HG02610 (cell line): ENCODE results near the gene KNL1.
"Not testable (repeated sequence)": the region's sequence is repeated elsewhere in the genome, so short reads cannot be mapped to it uniquely, and the experiment has no call there.

Experiments
- ATAC-seq: cut with Tn5 transposase; IDR thresholded peaks from one replicate; pipeline ENCODE4 v1.9.1; 2021; ENCODE audit warnings: mild to moderate bottlenecking, moderate library complexity; ENCODE audit not compliant: unreplicated experiment

KNL1 gene

DNA sequence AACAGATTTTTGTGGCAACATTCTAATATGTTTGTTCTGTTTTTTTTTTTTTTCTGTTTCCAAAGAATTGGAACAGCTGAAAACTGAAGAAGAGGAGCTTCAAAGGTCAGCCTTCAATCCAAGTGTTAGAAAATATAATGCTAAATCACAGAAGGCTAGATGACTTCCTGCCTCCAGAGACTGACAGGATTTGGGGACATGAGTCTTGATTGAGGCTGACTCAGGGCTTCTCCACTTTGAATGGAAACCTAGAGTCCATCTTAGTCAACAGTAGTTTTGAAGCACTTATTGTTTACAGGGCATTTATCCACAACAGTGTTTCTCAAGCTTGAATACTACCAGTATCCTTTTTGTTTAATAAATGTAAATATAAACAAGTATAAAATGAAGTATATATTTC lies 56.4 kb downstream of the KNL1 start:
- no peak for ATAC-seq

DNA sequence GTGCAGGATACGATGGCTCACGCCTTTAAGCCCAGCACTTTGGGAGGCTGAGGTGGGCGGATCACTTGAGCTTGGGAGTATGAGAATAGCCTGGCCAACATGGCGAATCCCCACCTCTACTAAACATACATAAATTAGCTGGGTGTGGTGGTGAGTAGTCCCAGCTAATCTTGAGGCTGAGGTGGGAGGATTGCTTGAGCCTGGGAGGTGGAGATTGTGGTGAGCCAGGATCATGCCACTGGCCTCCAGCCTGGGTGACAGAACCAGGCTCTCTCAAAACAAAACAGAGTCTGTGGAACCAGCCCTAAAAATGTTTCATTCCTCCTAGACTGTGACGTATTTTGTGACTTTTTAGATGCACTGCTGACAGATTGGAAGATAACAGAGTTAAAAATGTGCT lies 66.6 kb downstream of the KNL1 start:
- ATAC-seq, result no peak

DNA sequence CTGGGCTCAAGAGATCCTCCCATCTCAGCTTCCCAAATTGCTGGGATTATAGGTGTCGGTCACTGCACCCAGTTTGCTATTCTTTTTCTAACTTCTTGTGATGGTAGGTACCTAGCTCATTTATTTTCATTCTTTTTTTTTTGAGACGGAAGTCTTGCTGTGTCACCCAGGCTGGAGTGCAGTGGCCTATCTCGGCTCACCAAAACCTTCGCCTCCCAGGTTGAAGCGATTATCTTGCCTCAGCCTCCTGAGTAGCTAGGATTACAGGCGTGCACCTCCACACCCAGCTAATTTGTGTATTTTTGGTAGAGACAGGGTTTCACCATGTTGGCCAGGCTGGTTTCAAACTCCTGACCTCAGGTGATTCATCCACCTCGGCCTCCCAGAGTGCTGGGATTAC lies 70.9 kb downstream of the KNL1 start:
- no peak for ATAC-seq

DNA sequence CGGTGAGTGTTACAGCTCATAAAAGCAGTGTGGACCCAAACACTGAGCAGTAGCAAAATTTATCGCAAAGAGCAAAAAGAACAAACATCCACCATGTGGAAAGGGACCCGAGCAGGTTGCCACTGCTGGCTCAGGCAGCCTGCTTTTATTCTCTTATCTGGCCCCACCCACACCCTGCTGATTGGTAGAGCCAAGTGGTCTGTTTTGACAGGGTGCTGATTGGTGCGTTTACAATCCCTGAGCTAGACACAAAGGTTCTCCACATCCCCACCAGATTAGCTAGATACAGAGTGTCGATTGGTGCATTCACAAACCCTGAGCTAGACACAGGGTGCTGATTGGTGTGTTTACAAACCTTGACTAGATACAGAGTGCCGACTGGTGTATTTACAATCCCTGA lies 82.2 kb downstream of the KNL1 start:
- not testable (repeated sequence) for ATAC-seq

DNA sequence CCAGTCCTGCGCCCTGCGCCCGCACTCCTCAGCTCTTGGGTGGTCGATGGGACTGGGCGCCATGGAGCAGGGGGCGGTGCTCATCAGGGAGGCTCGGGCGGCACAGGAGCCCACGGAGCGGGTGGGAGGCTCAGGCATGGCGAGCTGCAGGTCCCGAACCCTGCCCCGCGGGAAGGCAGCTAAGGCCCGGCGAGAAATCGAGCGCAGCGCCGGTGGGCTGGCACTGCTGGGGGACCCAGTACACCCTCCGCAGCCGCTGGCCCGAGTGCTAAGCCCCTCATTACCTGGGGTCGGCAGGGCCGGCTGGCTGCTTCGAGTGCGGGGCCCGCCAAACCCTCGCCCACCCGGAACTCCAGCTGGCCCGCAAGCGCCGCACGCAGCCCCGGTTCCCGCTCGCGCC lies 82.9 kb downstream of the KNL1 start:
- ATAC-seq, result not testable (repeated sequence)

- ATAC-seq, result no peak
Observed at GRCh38 chr15:40680151-40680550, 86.1 kb downstream of the KNL1 start.

DNA sequence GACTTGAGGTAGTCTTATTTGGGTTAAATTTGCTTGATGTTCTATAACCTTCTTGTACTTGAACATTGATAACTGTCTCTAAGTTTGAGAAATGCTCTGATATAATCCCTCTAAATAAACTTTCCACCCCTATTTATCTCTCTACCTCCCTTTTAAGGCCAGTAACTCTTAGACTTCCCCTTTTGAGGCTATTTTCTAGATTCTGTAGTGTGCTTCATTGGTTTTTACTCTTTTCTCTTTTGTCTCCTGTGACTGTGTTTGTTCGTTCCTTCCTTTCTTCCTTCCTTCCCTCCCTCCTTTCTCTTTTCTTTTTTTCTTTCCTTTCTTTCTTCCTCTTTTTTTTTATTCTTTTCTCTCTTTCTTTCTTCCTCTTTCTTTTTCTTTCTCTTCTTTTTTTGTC lies 86.9 kb downstream of the KNL1 start:
- not testable (repeated sequence) for ATAC-seq

DNA sequence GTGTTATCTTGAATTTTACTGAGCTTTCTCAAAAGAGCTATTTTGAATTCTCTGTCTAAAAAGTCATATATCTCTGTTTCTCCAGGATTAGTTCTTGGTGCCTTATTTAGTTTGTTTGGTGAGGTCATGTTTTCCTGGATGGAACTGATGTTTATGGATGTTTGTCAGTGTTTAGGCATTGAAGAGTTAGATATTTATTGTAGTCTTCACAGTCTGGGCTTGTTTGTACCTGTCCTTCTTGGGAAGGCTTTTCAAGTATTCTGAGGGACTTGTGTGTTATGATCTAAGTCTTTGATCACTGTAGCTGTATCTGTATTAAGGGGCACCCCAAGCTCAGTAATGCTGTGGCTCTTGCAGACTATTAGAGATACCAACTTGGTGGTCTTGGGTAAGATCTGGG lies 90.3 kb downstream of the KNL1 start:
- no peak for ATAC-seq

DNA sequence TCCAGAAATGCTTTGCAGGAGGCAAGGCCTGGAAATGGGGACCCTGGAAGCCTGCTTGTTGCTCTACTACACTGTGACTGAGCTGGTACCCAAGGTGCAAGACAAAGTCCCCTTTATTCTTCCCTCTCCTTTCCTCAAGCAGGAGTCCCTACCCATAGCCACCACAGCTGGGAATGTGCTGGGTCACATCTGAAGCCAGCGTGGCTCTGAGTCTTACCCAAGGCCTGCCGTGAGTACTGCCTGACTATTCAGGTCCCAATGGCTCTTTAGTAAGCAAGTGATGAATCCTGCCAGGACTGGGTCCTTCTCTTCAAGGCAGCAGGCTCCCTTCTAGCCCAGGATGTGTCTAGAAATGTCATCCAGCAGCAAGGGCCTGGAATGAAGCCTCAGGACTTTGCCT lies 91.3 kb downstream of the KNL1 start:
- ATAC-seq, result no peak

GRCh38 chr15:40688932-40689799 lies 95.1 kb downstream of the KNL1 start:
- no peak for ATAC-seq

- no peak for ATAC-seq
Observed at GRCh38 chr15:40691737-40692136, 97.7 kb downstream of the KNL1 start.

DNA sequence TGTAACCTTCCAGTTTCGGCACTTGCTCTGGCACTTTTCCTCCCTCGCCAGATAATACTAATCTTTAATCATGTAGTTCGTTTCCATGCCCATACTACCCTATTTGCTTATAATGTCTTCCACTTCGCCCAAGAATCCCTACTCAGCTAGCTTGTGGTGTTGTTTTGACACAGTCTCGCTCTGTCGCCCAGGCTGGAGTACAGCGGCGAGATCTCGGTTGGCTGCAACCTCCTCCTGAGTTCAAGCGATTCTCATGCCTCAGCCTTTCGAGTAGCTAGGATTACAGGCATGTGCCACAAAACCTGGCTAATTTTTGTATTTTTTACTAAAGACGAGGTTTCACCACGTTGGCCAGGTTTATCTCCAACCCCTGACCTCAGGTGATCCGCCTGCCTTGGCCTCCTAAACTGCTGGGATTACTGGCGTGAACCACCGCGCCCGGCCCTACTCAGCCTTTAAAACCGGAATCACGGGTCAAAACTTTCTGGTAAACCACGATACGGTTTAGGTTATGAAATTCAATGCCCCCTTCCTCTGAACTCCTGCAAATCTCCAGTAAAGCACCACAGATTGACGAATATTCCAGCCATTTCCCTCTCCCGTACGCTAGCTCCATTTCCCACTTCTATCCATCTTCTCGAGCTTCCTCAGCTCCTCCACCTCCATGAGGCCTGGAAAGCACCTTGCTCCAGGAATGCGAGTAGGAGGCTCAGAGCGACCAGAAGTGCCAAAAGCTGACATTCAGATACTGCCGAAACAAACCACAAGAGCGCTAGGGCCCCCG lies 100.0 kb downstream of the KNL1 start:
- ATAC-seq, result peak; percentile 11

- ATAC-seq, result peak; percentile 91
Observed at GRCh38 chr15:40694688-40695468, 100.8 kb downstream of the KNL1 start, which contains the start of gene RAD51. RAD51 (plus strand) TSS chr15:40695174; CDS start chr15:40698759, 3,585 bp downstream.

DNA sequence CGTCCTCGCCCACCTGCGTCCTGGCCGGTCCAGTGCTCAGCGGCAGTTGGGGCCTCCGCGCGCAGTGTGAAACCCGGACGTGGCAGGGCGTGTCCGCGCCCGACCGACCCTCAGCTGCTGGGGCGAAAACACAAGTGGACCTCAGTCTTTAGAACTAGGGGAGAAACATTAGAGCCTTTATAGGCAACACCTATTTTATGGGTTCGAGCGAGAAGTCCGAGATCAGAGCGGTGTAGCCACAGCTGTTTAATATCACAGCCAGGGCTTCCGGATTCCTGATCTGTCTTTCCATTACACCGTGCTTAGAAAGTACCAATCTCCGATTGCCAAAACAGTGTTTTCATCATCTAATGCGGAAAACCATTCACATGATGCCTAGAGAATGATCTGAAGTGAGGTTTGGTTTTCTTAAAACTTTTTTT lies 101.4 kb downstream of the KNL1 start:
- ATAC-seq, result peak; percentile 12

DNA sequence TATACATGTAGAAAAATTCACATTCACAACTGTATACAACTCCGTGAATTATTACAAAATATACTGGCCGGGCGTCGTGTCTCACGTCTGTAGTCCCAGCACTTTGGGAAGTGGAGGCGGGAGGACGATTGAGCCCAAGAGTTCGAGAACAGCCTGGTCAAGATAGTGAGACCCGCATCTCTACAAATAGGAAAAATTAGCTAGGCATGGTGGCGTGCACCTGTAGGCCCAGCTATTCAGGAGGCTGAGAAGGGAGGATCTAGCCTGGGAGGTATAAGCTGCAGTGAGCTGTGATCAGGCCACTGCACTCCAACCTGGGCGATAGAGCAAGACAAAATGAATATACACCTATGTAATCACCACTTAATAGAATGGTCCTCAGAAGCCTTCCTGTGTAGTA lies 102.2 kb downstream of the KNL1 start:
- no peak for ATAC-seq

- no peak for ATAC-seq
Observed at GRCh38 chr15:40697916-40698315, 103.9 kb downstream of the KNL1 start.

GRCh38 chr15:40702077-40702476 lies 108.0 kb downstream of the KNL1 start:
- ATAC-seq, result no peak

DNA sequence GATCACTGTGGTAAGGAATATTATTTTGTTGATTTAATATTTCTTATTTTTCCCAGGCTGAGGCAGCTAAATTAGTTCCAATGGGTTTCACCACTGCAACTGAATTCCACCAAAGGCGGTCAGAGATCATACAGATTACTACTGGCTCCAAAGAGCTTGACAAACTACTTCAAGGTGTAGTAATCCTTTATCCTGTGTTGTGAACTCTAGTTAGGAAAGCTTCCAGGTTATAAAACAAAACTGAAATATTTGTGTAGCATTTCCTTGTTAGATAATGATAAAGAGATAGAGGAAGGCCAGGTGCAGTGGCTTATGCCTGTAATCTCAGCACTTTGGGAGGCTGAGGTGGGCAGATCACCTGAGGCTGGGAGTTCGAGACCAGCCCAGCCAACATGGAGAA lies 112.1 kb downstream of the KNL1 start:
- ATAC-seq, result no peak
